HCT116 (cell line): Measurements from ENCODE around the gene PBX2. TPM values are rescaled to one million over a fixed set of nuclear protein-coding genes. Genes with fewer than 3 reads are reported as not detected.

Experiments used
- ATAC-seq: fragments of 200-7000 bp; cut with Tn5 transposase; 2 replicates; pipeline ENCODE4 v1.9.1; 2020; ENCODE audit warnings: mild to moderate bottlenecking, moderate library complexity
- BruUV-seq: library from RNA; stranded (reverse); fragments of 400-500 nt; replicated peaks from 2 replicates; lab custom pipeline; 2021; lab: Mats Ljungman, UMichigan
- CTCF ChIA-PET: fragments of 300-600 bp; sonication (Branson Sonifier 250); formaldehyde crosslinking; loops from one replicate; lab custom pipeline; 2021; ENCODE audit warnings: antibody characterized with exemption; lab: Charles Lee
- POLR2A ChIA-PET: fragments of 300-600, 350-600 bp; sonication (Branson Sonifier 250); formaldehyde crosslinking; loops from one replicate; lab custom pipeline; 2021; ENCODE audit warnings: antibody characterized with exemption; lab: Charles Lee
- RAD21 ChIA-PET, 2 experiments: fragments of 300-600 bp; sonication (Branson Sonifier 250); formaldehyde crosslinking; loops; one replicate each; lab custom pipeline; 2023; ENCODE audit warnings: low total read pairs in 2 of 2; ENCODE audit not compliant: uncharacterized antibody in 2 of 2, unreplicated experiment in 2 of 2, low non-redundant PET in 1 of 2; lab: Charles Lee
- DNase-seq: peaks from one replicate; pipeline ENCODE4 v3.0.0-alpha.2; 2010; ENCODE audit warnings: low read depth, low spot score
- H2AFZ ChIP-seq: fragments of 200-600 bp; shearing (Covaris generic), sonication (generic); 2 replicates; pipeline ENCODE4 v1.6.1; 2017; ENCODE audit warnings: low read depth, mixed run types, mixed read lengths, antibody characterized with exemption, low read length; ENCODE audit not compliant: poor library complexity, severe bottlenecking
- H3K27ac ChIP-seq: 2 replicates; pipeline ENCODE4 v1.5.1; 2012; ENCODE audit warnings: low read depth, low read length
- H3K27me3 ChIP-seq: fragments of 200-600 bp; sonication (generic); 2 replicates; pipeline ENCODE4 v1.6.1; 2016; ENCODE audit warnings: mixed run types, low read length, mixed read lengths; ENCODE audit not compliant: insufficient read depth
- H3K36me3 ChIP-seq, 2 experiments: fragments of 200-500 bp in 1 of 2; fragments of 200-600 bp in 1 of 2; sonication (Bioruptor generic) in 1 of 2; sonication (generic) in 1 of 2; 2 replicates each; pipeline versions ENCODE4 v1.5.1 to v1.6.1; 2014 to 2016; ENCODE audit warnings: low read length in 2 of 2, inconsistent platforms in 1 of 2, mixed read lengths in 1 of 2, mixed run types in 1 of 2; ENCODE audit not compliant: insufficient read depth in 2 of 2, control insufficient read depth in 1 of 2
- H3K4me1 ChIP-seq, 2 experiments: fragments of 200-600 bp in 1 of 2; sonication (generic) in 1 of 2; 2 replicates each; pipeline versions ENCODE4 v1.5.1 to v1.6.1; 2012 to 2017; ENCODE audit warnings: low read length in 2 of 2, inconsistent platforms in 1 of 2, mild to moderate bottlenecking in 1 of 2, mixed read lengths in 1 of 2, mixed run types in 1 of 2, moderate library complexity in 1 of 2; ENCODE audit not compliant: insufficient read depth in 2 of 2, control insufficient read depth in 1 of 2
- H3K4me2 ChIP-seq: fragments of 200-600 bp; sonication (generic); 2 replicates; pipeline ENCODE4 v1.6.1; 2017; ENCODE audit warnings: mixed run types, low read length, mixed read lengths
- H3K4me3 ChIP-seq, 2 experiments: fragments of 200-600 bp in 1 of 2; sonication (generic) in 1 of 2; replicated peaks in 1 of 2; 2 replicates each; pipeline ENCODE4 v1.5.1; 2011 to 2016; ENCODE audit warnings: low read length in 2 of 2, control low read depth in 1 of 2, low read depth in 1 of 2, mild to moderate bottlenecking in 1 of 2, mixed read lengths in 1 of 2, mixed run types in 1 of 2
- H3K79me2 ChIP-seq: fragments of 200-600 bp; sonication (generic); 2 replicates; pipeline ENCODE4 v1.6.1; 2017; ENCODE audit warnings: mild to moderate bottlenecking, mixed run types, low read length, moderate library complexity, mixed read lengths; ENCODE audit not compliant: insufficient read depth
- H3K9ac ChIP-seq: fragments of 200-600 bp; sonication (generic); 2 replicates; pipeline ENCODE4 v1.6.1; 2016; ENCODE audit warnings: low read length, mixed read lengths
- H3K9me2 ChIP-seq: fragments of 200-600 bp; sonication (generic), shearing (Covaris generic); 2 replicates; pipeline ENCODE4 v1.6.1; 2017; ENCODE audit warnings: mixed run types, mild to moderate bottlenecking, moderate library complexity; ENCODE audit not compliant: insufficient read depth
- H3K9me3 ChIP-seq, 2 experiments: fragments of 200-500 bp in 1 of 2; fragments of 200-600 bp in 1 of 2; sonication (Bioruptor generic) in 1 of 2; sonication (generic) in 1 of 2; 2 replicates each; pipeline ENCODE4 v1.6.1; 2014 to 2017; ENCODE audit warnings: low read length in 2 of 2, mixed read lengths in 2 of 2, inconsistent platforms in 1 of 2, low read depth in 1 of 2, mild to moderate bottlenecking in 1 of 2, mixed run types in 1 of 2, moderate library complexity in 1 of 2; ENCODE audit not compliant: control insufficient read depth in 1 of 2, insufficient read depth in 1 of 2
- H4K20me1 ChIP-seq: fragments of 200-600 bp; sonication (generic), shearing (Covaris generic); 2 replicates; pipeline ENCODE4 v1.6.1; 2017; ENCODE audit warnings: mixed run types, mild to moderate bottlenecking, moderate library complexity; ENCODE audit not compliant: insufficient read depth
- CBX3 ChIP-seq: IDR thresholded peaks from 2 replicates; pipeline ENCODE4 v1.6.1; 2012; ENCODE audit warnings: low read depth
- CEBPB ChIP-seq: IDR thresholded peaks from 2 replicates; pipeline ENCODE4 v1.6.1; 2012; ENCODE audit warnings: low read depth
- FOSL1 ChIP-seq: IDR thresholded peaks from 2 replicates; pipeline ENCODE4 v1.6.1; 2012; ENCODE audit warnings: low read depth
- JUND ChIP-seq: IDR thresholded peaks from 2 replicates; pipeline ENCODE4 v1.6.1; 2012
- POLR2A ChIP-seq: IDR thresholded peaks from 2 replicates; pipeline ENCODE4 v1.7.0; 2011; ENCODE audit warnings: borderline replicate concordance; ENCODE audit not compliant: insufficient read depth, insufficient read length; ENCODE audit errors: extremely low read depth
- RAD21 ChIP-seq: IDR thresholded peaks from 2 replicates; pipeline ENCODE4 v1.6.1; 2012; ENCODE audit warnings: low read depth, mild to moderate bottlenecking
- REST ChIP-seq: IDR thresholded peaks from 2 replicates; pipeline ENCODE4 v1.6.1; 2012; ENCODE audit warnings: low read depth
- SIN3A ChIP-seq: IDR thresholded peaks from 2 replicates; pipeline ENCODE4 v1.6.1; 2012; ENCODE audit warnings: low read depth
- SP1 ChIP-seq: IDR thresholded peaks from 2 replicates; pipeline ENCODE4 v1.6.1; 2012; ENCODE audit warnings: low read depth
- SRF ChIP-seq: IDR thresholded peaks from 2 replicates; pipeline ENCODE4 v1.6.1; 2012; ENCODE audit warnings: low read depth
- TCF7L2 ChIP-seq: IDR thresholded peaks from 2 replicates; pipeline ENCODE4 v1.7.0; 2011; ENCODE audit warnings: borderline replicate concordance, inconsistent platforms; ENCODE audit not compliant: insufficient read depth, insufficient read length; ENCODE audit errors: extremely low read depth
- YY1 ChIP-seq: IDR thresholded peaks from 2 replicates; pipeline ENCODE4 v1.6.1; 2011; ENCODE audit warnings: low read length, low read depth, moderate library complexity, mild to moderate bottlenecking; ENCODE audit not compliant: insufficient replicate concordance; ENCODE audit errors: extremely low read depth
- intact Hi-C: fragments of 100-400 bp; cut with micrococcal nuclease; formaldehyde crosslinking; loops from 2 replicates; pipeline ENCODE4 v1.10.0; 2022
- total RNA-seq: library from RNA; stranded (reverse); gene quantifications from one replicate; pipeline ENCODE4 v1.2.1, GENCODE V29; 2021; ENCODE audit not compliant: unreplicated experiment

The PBX2 gene
- total RNA-seq, 1 experiment from 2014 or later: 79.0 TPM

- Histone ChIP-seq H3K9me3 (no peaks in the 10 kb centered on the region), H3K27me3 (no peaks in the 10 kb centered on the region), H2AFZ (no peak overlapping the region), H3K4me3 (no peak overlapping the region), H3K4me1 (peaks cover 10 to 39% of the 10 kb centered on the region in 2 experiments), H4K20me1 (no peaks in the 10 kb centered on the region), H3K9ac (no peak overlapping the region), H3K79me2 (peaks cover 8% of the 10 kb centered on the region; the same call in 1 of the 2 replicates), H3K36me3 (peaks cover 9 to 13% of the 10 kb centered on the region in 2 experiments; a peak in 3 of 4 replicates), H3K27ac (no peak overlapping the region), H3K4me2 (no peak overlapping the region), H3K9me2 (no peaks in the 10 kb centered on the region)
- no peak for TF ChIP-seq YY1
- TF ChIP-seq FOSL1: no peak
- no peak for TF ChIP-seq POLR2A
- TF ChIP-seq SRF: no peak
- no peak for TF ChIP-seq SP1
- ChIA-PET CTCF (no interaction called here), RAD21 (no interaction called here), POLR2A (interaction anchor here (1.0 to 1.3 kb wide), 2 partner anchors 9 to 14 kb away, joined by 3 to 4 read pairs; partner anchors contain the start of gene PBX2)
- BruUV-seq: no TSS peak
- ATAC-seq (no peak), DNase-seq (no peak)
- intact Hi-C loops: no loop called here
Measured at GRCh38 chr6:32181915-32182529, 8.0 kb downstream of the PBX2 start.

GRCh38 chr6:32181148-32181702 lies 8.8 kb downstream of the PBX2 start:
- H3K36me3 ChIP-seq: peaks cover 7 to 13% of the 10 kb centered on the region in 2 experiments; a peak in 2 of 4 replicates
- H3K27ac ChIP-seq: no peak overlapping the region
- H3K27me3 ChIP-seq: no peaks in the 10 kb centered on the region
- H3K4me2 ChIP-seq: no peak overlapping the region
- H3K79me2 ChIP-seq: peaks cover 8% of the 10 kb centered on the region; the same call in 1 of the 2 replicates
- RAD21 ChIA-PET: no interaction called here
- H3K9me2 ChIP-seq: no peaks in the 10 kb centered on the region
- no peak for ATAC-seq
- DNase-seq: no peak
- no peak for TF ChIP-seq SIN3A
- no peak for TF ChIP-seq JUND
- TF ChIP-seq SP1: no peak
- no peak for TF ChIP-seq TCF7L2
- no peak for TF ChIP-seq CBX3
- TF ChIP-seq CEBPB: no peak
- no peak for TF ChIP-seq REST
- no peak for TF ChIP-seq RAD21
- TF ChIP-seq FOSL1: no peak
- TF ChIP-seq, all 23 proteins: peak for 0
- Histone ChIP-seq H3K9ac (no peak overlapping the region), H3K9me3 (no peaks in the 10 kb centered on the region), H4K20me1 (no peaks in the 10 kb centered on the region), H2AFZ (no peak overlapping the region), H3K4me3 (no peak overlapping the region), H3K4me1 (peaks cover 17 to 43% of the 10 kb centered on the region in 2 experiments)
- POLR2A ChIA-PET: interaction anchor here (1.0 to 1.3 kb wide), 2 partner anchors 10 to 14 kb away, joined by 3 to 4 read pairs; partner anchors contain the start of gene PBX2
- CTCF ChIA-PET: no interaction called here
- intact Hi-C loops: no loop called here
- BruUV-seq: no TSS peak
